Measurements from ENCODE around the gene RSRC1. TPM values are rescaled to one million over a fixed set of nuclear protein-coding genes. Genes with fewer than 3 reads are reported as not detected.

RSRC1 gene
- total and polyA plus RNA-seq, 2 experiments from 2014 or later: 22.6 to 34.1 TPM

DNA sequence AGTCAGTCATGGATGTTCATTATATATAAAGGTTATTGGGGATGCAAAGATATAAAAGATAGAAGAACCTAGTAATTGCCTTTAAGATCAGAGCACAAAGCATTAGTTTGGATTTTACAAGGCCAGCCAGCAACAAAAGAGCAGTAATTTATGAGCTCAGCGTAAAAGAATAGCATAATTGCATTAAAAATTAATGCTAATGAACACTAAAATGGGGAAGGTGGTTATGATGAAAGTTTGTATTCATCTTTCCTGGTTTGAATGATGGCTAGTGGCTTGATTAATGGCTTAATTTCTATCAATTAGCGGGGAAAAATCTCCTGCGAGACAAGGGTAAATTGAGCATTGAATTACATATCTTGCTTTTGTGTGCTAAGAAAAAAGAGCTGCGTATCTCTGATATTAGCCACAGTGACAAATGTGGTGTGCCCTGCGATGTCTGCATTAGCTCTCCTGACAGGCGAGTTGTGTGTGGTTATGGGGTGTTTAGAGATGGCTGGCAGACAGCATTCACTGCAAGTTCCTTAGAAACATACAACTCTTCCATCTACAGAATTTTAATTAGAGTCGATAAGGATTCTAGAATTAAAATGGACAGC is 418.3 kb downstream of the RSRC1 start:
- Histone ChIP-seq H3K4me2 (no peak overlapping the region), H3K9me3 (ENCODE audit: low read depth) (no peaks in the 10 kb centered on the region), H3K4me1 (ENCODE audit: insufficient read depth) (no peaks in the 10 kb centered on the region), H3K79me2 (no peaks in the 10 kb centered on the region), H3K27ac (no peak overlapping the region), H3K4me3 (no peak overlapping the region), H3K9me2 (replicated peaks; ENCODE audit: insufficient read depth) (no peaks in the 10 kb centered on the region), H3K27me3 (no peaks in the 10 kb centered on the region), H3K36me3 (replicated peaks; ENCODE audit: insufficient read depth, low read depth) (no peaks in the 10 kb centered on the region), H4K20me1 (ENCODE audit: insufficient read depth, poor library complexity, severe bottlenecking) (no peaks in the 10 kb centered on the region), H2AFZ (no peak overlapping the region)
- TF ChIP-seq EZH2phosphoT487 (IDR thresholded peaks at IDR 0.05; ENCODE audit: low read depth, severe bottlenecking, unreplicated experiment) (no peak), EZH2 (IDR thresholded peaks at IDR 0.05; ENCODE audit: borderline replicate concordance) (no peak), CTCF (IDR thresholded peaks at IDR 0.05; ENCODE audit: poor library complexity) (no peak)
- WGBS (ENCODE audit: low lambda C conversion rate, missing lambda C conversion rate): 62% methylated on average over 7 of the region's 7 CpGs
- no peak for DNase-seq (ENCODE audit: low spot score)

DNA sequence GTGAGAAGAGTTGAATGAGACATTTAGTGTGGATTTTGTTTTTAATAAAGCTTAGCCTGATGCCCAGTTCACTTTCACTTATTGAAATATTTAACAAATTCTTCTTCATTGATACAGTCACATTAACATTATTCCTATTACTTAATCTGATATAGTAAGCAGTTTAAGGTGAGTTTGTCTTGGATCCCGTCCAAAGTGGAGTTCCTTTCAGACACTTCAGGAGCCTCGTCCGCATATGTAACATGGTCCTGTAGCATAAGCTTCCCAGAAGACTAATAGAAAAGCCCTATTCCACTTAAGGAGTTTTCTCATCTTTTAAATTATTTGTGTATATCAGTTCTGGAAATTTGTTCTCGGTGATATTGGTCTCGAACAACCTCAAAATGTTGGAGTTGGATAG is 421.4 kb downstream of the RSRC1 start:
- Histone ChIP-seq H4K20me1 (ENCODE audit: insufficient read depth, poor library complexity, severe bottlenecking) (no peaks in the 10 kb centered on the region), H3K27ac (no peak overlapping the region), H3K79me2 (no peaks in the 10 kb centered on the region), H3K9me2 (replicated peaks; ENCODE audit: insufficient read depth) (no peaks in the 10 kb centered on the region), H3K4me1 (ENCODE audit: insufficient read depth) (no peaks in the 10 kb centered on the region), H3K36me3 (replicated peaks; ENCODE audit: insufficient read depth, low read depth) (no peaks in the 10 kb centered on the region), H3K27me3 (no peaks in the 10 kb centered on the region), H3K4me2 (no peak overlapping the region), H3K4me3 (no peak overlapping the region), H2AFZ (no peak overlapping the region), H3K9me3 (ENCODE audit: low read depth) (no peaks in the 10 kb centered on the region)
- WGBS (ENCODE audit: low lambda C conversion rate, missing lambda C conversion rate): 84% methylated on average over 5 of the region's 5 CpGs
- no peak for TF ChIP-seq CTCF (IDR thresholded peaks at IDR 0.05; ENCODE audit: poor library complexity)
- no peak for TF ChIP-seq EZH2phosphoT487 (IDR thresholded peaks at IDR 0.05; ENCODE audit: low read depth, severe bottlenecking, unreplicated experiment)
- TF ChIP-seq EZH2 (IDR thresholded peaks at IDR 0.05; ENCODE audit: borderline replicate concordance): no peak
- DNase-seq (ENCODE audit: low spot score): no peak

DNA sequence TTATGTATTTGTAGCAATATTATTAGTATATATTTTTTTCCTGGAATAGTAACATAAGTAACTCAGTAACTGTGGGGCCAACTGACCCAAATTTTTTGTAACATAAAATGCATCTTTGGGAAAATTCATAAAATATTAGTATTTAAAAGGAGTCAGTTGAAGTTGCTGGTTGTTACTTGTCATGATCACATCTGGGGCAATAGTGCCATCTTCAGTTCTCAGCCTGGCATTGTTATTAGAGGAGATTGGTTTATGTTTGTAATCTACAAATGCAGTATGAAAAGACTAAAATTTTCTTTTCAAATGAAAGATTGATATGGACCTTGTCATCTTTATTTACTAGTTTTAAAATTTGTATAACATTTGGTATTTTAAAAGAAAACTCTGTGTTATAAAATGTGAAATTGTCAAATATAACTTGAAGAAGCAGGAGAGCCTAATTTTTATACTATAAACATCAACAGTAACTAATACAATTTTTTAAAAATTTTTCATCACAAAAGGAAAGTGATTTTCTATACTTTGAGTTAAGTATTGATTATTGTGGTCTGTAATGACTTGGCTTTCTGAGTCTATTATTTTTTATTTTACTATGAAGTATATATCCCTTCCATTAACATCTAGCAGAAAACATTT is 422.3 kb downstream of the RSRC1 start:
- Histone ChIP-seq H2AFZ (no peak overlapping the region), H3K4me2 (no peak overlapping the region), H3K9me2 (replicated peaks; ENCODE audit: insufficient read depth) (no peaks in the 10 kb centered on the region), H3K27ac (no peak overlapping the region), H3K4me3 (no peak overlapping the region), H3K9me3 (ENCODE audit: low read depth) (no peaks in the 10 kb centered on the region), H3K36me3 (replicated peaks; ENCODE audit: insufficient read depth, low read depth) (no peaks in the 10 kb centered on the region), H3K79me2 (no peaks in the 10 kb centered on the region), H4K20me1 (ENCODE audit: insufficient read depth, poor library complexity, severe bottlenecking) (no peaks in the 10 kb centered on the region), H3K4me1 (ENCODE audit: insufficient read depth) (no peaks in the 10 kb centered on the region), H3K27me3 (no peaks in the 10 kb centered on the region)
- DNase-seq (ENCODE audit: low spot score): peak; percentile 33
- no peak for TF ChIP-seq EZH2phosphoT487 (IDR thresholded peaks at IDR 0.05; ENCODE audit: low read depth, severe bottlenecking, unreplicated experiment)
- TF ChIP-seq CTCF (IDR thresholded peaks at IDR 0.05; ENCODE audit: poor library complexity): peak; percentile 55

All from hepatocyte (in vitro differentiated cells).